Ectodermal cell (in vitro differentiated cells): ENCODE measurements around the gene BMP6.

Source experiments
- H3K27ac ChIP-seq: 2 replicates; pipeline ENCODE4 v1.7.0; 2013; ENCODE audit warnings: mild to moderate bottlenecking, low read depth, low read length; ENCODE audit not compliant: insufficient read depth, poor library complexity, severe bottlenecking
- H3K27me3 ChIP-seq: 2 replicates; pipeline ENCODE4 v1.7.0; 2013; ENCODE audit warnings: mild to moderate bottlenecking, low read length; ENCODE audit not compliant: insufficient read depth, control insufficient read depth, poor library complexity, severe bottlenecking
- H3K36me3 ChIP-seq: one replicate; pipeline ENCODE4 v1.7.0; 2013; ENCODE audit warnings: low read length; ENCODE audit not compliant: control insufficient read depth, insufficient read depth
- H3K4me1 ChIP-seq: one replicate; pipeline ENCODE4 v1.7.0; 2013; ENCODE audit warnings: low read length; ENCODE audit not compliant: control insufficient read depth, insufficient read depth
- H3K4me3 ChIP-seq: 2 replicates; pipeline ENCODE4 v1.7.0; 2013; ENCODE audit warnings: low read depth, low read length, control low read depth; ENCODE audit not compliant: insufficient read depth
- H3K9me3 ChIP-seq: 2 replicates; pipeline ENCODE4 v1.7.0; 2013; ENCODE audit warnings: mild to moderate bottlenecking, low read length, moderate library complexity; ENCODE audit not compliant: control insufficient read depth
- WGBS, 2 experiments: methylation state at CpG; one replicate each; pipeline ENCODE4 v1.1.7; 2013; ENCODE audit warnings: missing lambda C conversion rate in 2 of 2; 5-methylcytosine and 5-hydroxymethylcytosine counted together

BMP6 gene

GRCh38 chr6:7763881-7764280, 38.0 kb downstream of the BMP6 start:
- 86 to 91% methylated on average over 9 of the region's 9 CpGs for WGBS, 2 experiments

GRCh38 chr6:7765575-7766325, 39.9 kb downstream of the BMP6 start:
- H3K36me3 ChIP-seq: no peaks in the 10 kb centered on the region
- no peaks in the 10 kb centered on the region for H3K27me3 ChIP-seq
- 92% methylated on average over 10 of the region's 10 CpGs for WGBS, 2 experiments

More at GRCh38 chr6:7763881-7764280, 38.0 kb downstream of the BMP6 start:
- no peak overlapping the region for H3K27ac ChIP-seq
- no peaks in the 10 kb centered on the region for H3K36me3 ChIP-seq
- no peaks in the 10 kb centered on the region for H3K9me3 ChIP-seq
- H3K27me3 ChIP-seq: no peaks in the 10 kb centered on the region
- H3K4me3 ChIP-seq: no peak overlapping the region
- H3K4me1 ChIP-seq: no peaks in the 10 kb centered on the region

GRCh38 chr6:7769702-7770101, 43.8 kb downstream of the BMP6 start:
- H3K27me3 ChIP-seq: no peaks in the 10 kb centered on the region
- H3K27ac ChIP-seq: no peak overlapping the region
- no peaks in the 10 kb centered on the region for H3K36me3 ChIP-seq
- H3K9me3 ChIP-seq: no peaks in the 10 kb centered on the region
- H3K4me3 ChIP-seq: no peak overlapping the region
- H3K4me1 ChIP-seq: no peaks in the 10 kb centered on the region
- 84 to 89% methylated on average over 1 to 3 of the region's 3 CpGs for WGBS, 2 experiments

More at GRCh38 chr6:7765575-7766325, 39.9 kb downstream of the BMP6 start:
- H3K4me3 ChIP-seq: no peak overlapping the region
- H3K27ac ChIP-seq: no peak overlapping the region
- no peaks in the 10 kb centered on the region for H3K9me3 ChIP-seq
- no peaks in the 10 kb centered on the region for H3K4me1 ChIP-seq

- H3K9me3 ChIP-seq: no peaks in the 10 kb centered on the region
- WGBS, 2 experiments: 91 to 93% methylated on average over 4 of the region's 4 CpGs
Observed at GRCh38 chr6:7770111-7770510, 44.2 kb downstream of the BMP6 start.

GRCh38 chr6:7770601-7771000, 44.7 kb downstream of the BMP6 start:
- 84 to 86% methylated on average over 3 of the region's 3 CpGs for WGBS, 2 experiments
- H3K27me3 ChIP-seq: no peaks in the 10 kb centered on the region

More at GRCh38 chr6:7770111-7770510, 44.2 kb downstream of the BMP6 start:
- Histone ChIP-seq H3K27ac (no peak overlapping the region), H3K4me3 (no peak overlapping the region), H3K36me3 (no peaks in the 10 kb centered on the region), H3K27me3 (no peaks in the 10 kb centered on the region), H3K4me1 (no peaks in the 10 kb centered on the region)

GRCh38 chr6:7773322-7773721, 47.4 kb downstream of the BMP6 start:
- H3K9me3 ChIP-seq: no peaks in the 10 kb centered on the region
- no peak overlapping the region for H3K4me3 ChIP-seq
- no peak overlapping the region for H3K27ac ChIP-seq
- 89 to 98% methylated on average over 3 of the region's 3 CpGs for WGBS, 2 experiments
- no peaks in the 10 kb centered on the region for H3K27me3 ChIP-seq
- no peaks in the 10 kb centered on the region for H3K36me3 ChIP-seq
- no peaks in the 10 kb centered on the region for H3K4me1 ChIP-seq

More at GRCh38 chr6:7770601-7771000, 44.7 kb downstream of the BMP6 start:
- H3K36me3 ChIP-seq: no peaks in the 10 kb centered on the region
- no peaks in the 10 kb centered on the region for H3K4me1 ChIP-seq
- no peak overlapping the region for H3K27ac ChIP-seq
- H3K9me3 ChIP-seq: no peaks in the 10 kb centered on the region
- no peak overlapping the region for H3K4me3 ChIP-seq

GRCh38 chr6:7773914-7774313, 48.0 kb downstream of the BMP6 start:
- WGBS, 2 experiments: 92 to 94% methylated on average over 9 of the region's 9 CpGs
- Histone ChIP-seq H3K4me3 (no peak overlapping the region), H3K36me3 (no peaks in the 10 kb centered on the region), H3K27me3 (no peaks in the 10 kb centered on the region), H3K27ac (no peak overlapping the region), H3K9me3 (no peaks in the 10 kb centered on the region), H3K4me1 (no peaks in the 10 kb centered on the region)

GRCh38 chr6:7776509-7776908, 50.6 kb downstream of the BMP6 start:
- no peaks in the 10 kb centered on the region for H3K9me3 ChIP-seq
- H3K36me3 ChIP-seq: no peaks in the 10 kb centered on the region
- no peak overlapping the region for H3K27ac ChIP-seq
- H3K27me3 ChIP-seq: no peaks in the 10 kb centered on the region
- WGBS, 2 experiments: 75 to 81% methylated on average over 2 of the region's 2 CpGs
- H3K4me1 ChIP-seq: no peaks in the 10 kb centered on the region
- H3K4me3 ChIP-seq: no peak overlapping the region

GRCh38 chr6:7777074-7777473, 51.2 kb downstream of the BMP6 start:
- Histone ChIP-seq H3K4me3 (no peak overlapping the region), H3K9me3 (no peaks in the 10 kb centered on the region)
- WGBS, 2 experiments: 91 to 93% methylated on average over 3 to 4 of the region's 4 CpGs

GRCh38 chr6:7781240-7781639, 55.3 kb downstream of the BMP6 start:
- Histone ChIP-seq H3K27me3 (no peaks in the 10 kb centered on the region), H3K27ac (no peak overlapping the region), H3K4me1 (no peaks in the 10 kb centered on the region), H3K36me3 (no peaks in the 10 kb centered on the region), H3K4me3 (no peak overlapping the region), H3K9me3 (no peaks in the 10 kb centered on the region)
- 94 to 95% methylated on average over 6 of the region's 6 CpGs for WGBS, 2 experiments

More at GRCh38 chr6:7777074-7777473, 51.2 kb downstream of the BMP6 start:
- H3K4me1 ChIP-seq: no peaks in the 10 kb centered on the region
- no peak overlapping the region for H3K27ac ChIP-seq
- no peaks in the 10 kb centered on the region for H3K27me3 ChIP-seq
- no peaks in the 10 kb centered on the region for H3K36me3 ChIP-seq
